GM21619 (cell line): ENCODE measurements around the gene YY1AP1.
"Not testable (repeated sequence)": the region's sequence is repeated elsewhere in the genome, so short reads cannot be mapped to it uniquely, and the experiment has no call there.

ENCODE experiments used
- ATAC-seq: cut with Tn5 transposase; IDR thresholded peaks from one replicate; pipeline ENCODE4 v1.9.1; 2021; ENCODE audit not compliant: unreplicated experiment

YY1AP1 gene

GRCh38 chr1:155688324-155689080 lies at the start of gene YY1AP1:
Gene YY1AP1, minus strand, starts transcription at chr1:155688774. Its CDS starts 8,338 bp downstream, at chr1:155680436.
- peak; percentile 73 for ATAC-seq

GRCh38 chr1:155729031-155729898 lies 40.7 kb upstream of the YY1AP1 start:
- no peak for ATAC-seq

- ATAC-seq, result no peak
Observed at GRCh38 chr1:155725142-155725541, 36.6 kb upstream of the YY1AP1 start.

- ATAC-seq, result no peak
Observed at GRCh38 chr1:155719703-155720102, 31.1 kb upstream of the YY1AP1 start.

- not testable (repeated sequence) for ATAC-seq
Observed at GRCh38 chr1:155718524-155719115, 30.0 kb upstream of the YY1AP1 start.

GRCh38 chr1:155717041-155717440 lies 28.5 kb upstream of the YY1AP1 start:
- ATAC-seq, result peak; percentile 54

- ATAC-seq, result no peak
Observed at GRCh38 chr1:155715777-155716176, 27.2 kb upstream of the YY1AP1 start.

GRCh38 chr1:155715056-155715455 lies 26.5 kb upstream of the YY1AP1 start:
- not testable (repeated sequence) for ATAC-seq

GRCh38 chr1:155713075-155713474 lies 24.5 kb upstream of the YY1AP1 start:
- no peak for ATAC-seq

- ATAC-seq, result not testable (repeated sequence)
Observed at GRCh38 chr1:155712636-155713035, 24.1 kb upstream of the YY1AP1 start.

- not testable (repeated sequence) for ATAC-seq
Observed at GRCh38 chr1:155711457-155711856, 22.9 kb upstream of the YY1AP1 start.

GRCh38 chr1:155709391-155709790 lies 20.8 kb upstream of the YY1AP1 start:
- ATAC-seq, result no peak

- ATAC-seq, result no peak
Observed at GRCh38 chr1:155706139-155706538, 17.6 kb upstream of the YY1AP1 start.

GRCh38 chr1:155704414-155704813 lies 15.8 kb upstream of the YY1AP1 start:
- ATAC-seq, result not testable (repeated sequence)

- ATAC-seq, result no peak
Observed at GRCh38 chr1:155703216-155703615, 14.6 kb upstream of the YY1AP1 start.

- not testable (repeated sequence) for ATAC-seq
Observed at GRCh38 chr1:155701675-155702074, 13.1 kb upstream of the YY1AP1 start.

GRCh38 chr1:155699062-155699461 lies 10.5 kb upstream of the YY1AP1 start:
- ATAC-seq, result not testable (repeated sequence)

- ATAC-seq, result no peak
Observed at GRCh38 chr1:155698382-155699038, 9.9 kb upstream of the YY1AP1 start.

- not testable (repeated sequence) for ATAC-seq
Observed at GRCh38 chr1:155697616-155698015, 9.0 kb upstream of the YY1AP1 start.

- ATAC-seq, result no peak
Observed at GRCh38 chr1:155697046-155697445, 8.5 kb upstream of the YY1AP1 start.

GRCh38 chr1:155696524-155696923 lies 8.0 kb upstream of the YY1AP1 start:
- no peak for ATAC-seq
